Activated T-helper 1 cell treated with anti-CD3 and anti-CD28 coated beads, Interleukin-2, amount 50 U/mL, for 16 hours (primary cell): ENCODE data around the gene FGF12.

ENCODE experiments used
- DNase-seq, 2 donors: peaks; one replicate each; pipeline ENCODE4 v3.0.0-alpha.2; 2020; ENCODE audit warnings: low read depth in 1 of 2, low spot score in 1 of 2

FGF12 gene

GRCh38 chr3:192207651-192208050 lies 519.7 kb downstream of the FGF12 start:
- DNase-seq = no peak

- DNase-seq = no peak
Observed at GRCh38 chr3:192207239-192207638, 520.1 kb downstream of the FGF12 start.

GRCh38 chr3:192194085-192194484 lies 533.3 kb downstream of the FGF12 start:
- DNase-seq = no peak

DNA sequence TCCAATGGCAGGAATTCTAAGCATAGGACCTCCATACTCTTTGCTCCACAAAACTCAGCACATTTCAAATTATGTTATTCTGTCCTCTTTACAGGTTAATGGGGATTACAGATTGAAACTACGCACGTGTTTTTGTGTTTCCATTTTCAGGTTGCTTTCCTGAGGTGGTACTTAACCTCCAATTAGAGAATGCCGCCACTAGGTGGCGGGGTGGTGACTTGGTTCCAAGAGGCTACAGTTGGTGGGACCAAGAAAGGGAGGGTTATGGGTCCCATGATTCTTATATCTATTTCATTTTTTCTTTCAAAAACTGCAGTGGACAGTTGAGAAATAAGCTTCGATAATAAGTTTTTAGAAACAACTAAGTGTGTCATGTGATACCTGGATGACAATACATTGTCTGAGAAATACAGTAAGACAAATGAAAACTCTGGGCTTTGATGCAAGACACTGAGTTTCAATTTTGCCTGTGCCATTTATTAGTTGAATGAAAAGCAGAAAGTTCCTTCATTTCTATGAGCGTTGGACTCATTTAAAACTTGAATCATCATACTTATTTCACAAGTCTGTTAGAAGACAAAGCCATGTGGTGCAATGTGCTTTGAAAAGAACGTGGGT lies 539.0 kb downstream of the FGF12 start:
- no peak for DNase-seq

DNA sequence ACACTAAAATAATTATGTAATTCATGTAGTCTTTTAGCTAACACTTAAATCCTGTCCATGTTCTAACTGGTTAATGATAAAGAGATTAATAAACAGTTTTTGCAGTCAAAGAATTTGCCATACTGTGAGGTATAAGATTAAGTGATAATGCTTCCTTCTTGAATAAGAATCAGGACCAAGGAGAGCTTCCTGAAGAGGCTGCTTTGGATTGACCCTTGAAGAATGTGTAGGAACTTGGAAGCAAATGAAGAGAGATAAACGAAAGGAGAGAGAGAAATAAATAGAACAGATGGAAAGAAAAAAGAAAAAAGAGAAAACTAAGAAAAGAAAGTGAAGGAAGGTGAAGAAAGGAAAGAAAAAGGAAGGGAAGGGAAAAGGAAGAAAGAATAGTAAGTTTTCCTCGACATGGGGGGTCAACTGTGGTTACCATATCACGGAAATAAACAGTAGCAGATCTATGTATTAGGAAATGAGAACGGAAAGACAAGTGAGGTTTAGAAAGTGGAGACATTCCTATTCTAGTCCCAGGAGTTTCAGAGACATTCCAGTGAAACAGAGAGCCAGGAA lies 539.8 kb downstream of the FGF12 start:
- no peak for DNase-seq

GRCh38 chr3:192186498-192186897 lies 540.8 kb downstream of the FGF12 start:
- no peak for DNase-seq

GRCh38 chr3:192186045-192186444 lies 541.3 kb downstream of the FGF12 start:
- no peak for DNase-seq

DNA sequence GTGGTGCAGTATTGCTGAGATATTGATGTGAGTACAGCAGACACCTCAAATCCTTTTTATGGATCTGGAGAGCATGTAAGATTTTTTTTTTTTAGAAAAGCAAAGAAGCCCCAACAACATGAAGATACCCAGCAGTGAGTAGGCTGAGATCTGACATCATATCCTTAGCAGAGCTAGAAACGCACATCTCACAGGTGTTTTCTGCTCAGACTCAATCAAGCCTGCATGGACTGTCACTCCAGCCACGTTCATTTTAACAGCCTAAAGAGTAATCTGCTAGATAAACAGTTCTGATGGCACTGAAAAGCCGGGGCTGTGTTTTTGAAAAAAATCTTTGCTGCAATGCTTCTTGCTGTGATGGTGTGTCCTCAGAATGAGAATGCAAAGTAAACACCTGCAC lies 544.2 kb downstream of the FGF12 start:
- DNase-seq = no peak

GRCh38 chr3:192181151-192181550 lies 546.2 kb downstream of the FGF12 start:
- no peak for DNase-seq

DNA sequence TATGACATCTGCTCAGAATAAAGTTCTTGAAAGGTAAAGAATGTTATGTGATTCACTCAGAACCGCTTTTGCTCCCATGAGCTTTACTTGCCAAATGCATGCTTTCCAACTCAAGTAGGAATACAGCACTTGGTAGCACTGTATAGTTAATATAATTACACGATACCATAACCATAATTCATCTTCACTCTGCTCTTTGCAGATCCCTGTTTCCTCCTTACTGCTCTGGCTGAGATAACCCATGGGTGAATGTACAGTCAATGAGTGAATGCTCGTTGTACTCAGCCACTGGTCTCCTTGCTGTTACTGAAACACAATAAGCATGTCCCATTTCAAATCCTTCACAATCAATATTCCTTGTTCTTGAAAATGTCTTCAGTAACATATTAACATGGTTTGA lies 550.0 kb downstream of the FGF12 start:
- DNase-seq = no peak

DNA sequence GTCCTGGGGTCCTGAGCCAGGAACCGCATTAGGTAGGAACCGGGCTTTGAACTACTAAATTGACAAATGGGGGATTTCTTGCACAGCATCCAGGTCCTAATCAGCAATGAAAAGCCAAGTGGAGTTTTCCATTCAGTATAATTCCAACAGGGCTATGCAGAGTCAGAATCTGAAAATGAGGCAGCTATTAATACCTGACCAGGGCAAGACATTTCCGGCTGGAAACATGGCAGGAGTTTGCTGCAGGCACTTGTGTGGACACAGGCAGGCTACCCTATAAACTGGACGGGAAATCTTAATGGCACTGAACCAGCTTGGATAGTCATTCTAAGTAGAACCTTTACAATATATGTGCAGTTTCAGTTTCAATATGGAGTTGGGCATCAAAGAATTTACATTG lies 553.1 kb downstream of the FGF12 start:
- no peak for DNase-seq

DNA sequence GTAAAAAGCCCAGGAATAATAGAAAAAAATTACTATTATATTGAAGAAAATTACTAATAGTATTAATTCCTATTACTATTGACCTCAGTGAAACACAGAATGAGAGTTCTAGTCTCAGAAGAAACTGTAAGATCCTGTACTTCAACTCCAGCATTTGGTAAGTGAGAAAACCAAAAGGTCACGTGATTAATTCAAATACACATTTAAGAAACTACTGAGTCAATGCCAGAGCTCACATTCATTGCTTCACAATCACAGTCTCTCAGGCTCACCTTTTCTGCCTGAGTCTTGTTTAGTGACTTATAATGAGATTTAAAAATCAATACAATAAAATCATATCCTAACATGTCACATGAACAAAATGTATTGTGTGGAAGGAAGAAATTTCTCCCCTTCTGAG lies 556.1 kb downstream of the FGF12 start:
- no peak for DNase-seq

DNA sequence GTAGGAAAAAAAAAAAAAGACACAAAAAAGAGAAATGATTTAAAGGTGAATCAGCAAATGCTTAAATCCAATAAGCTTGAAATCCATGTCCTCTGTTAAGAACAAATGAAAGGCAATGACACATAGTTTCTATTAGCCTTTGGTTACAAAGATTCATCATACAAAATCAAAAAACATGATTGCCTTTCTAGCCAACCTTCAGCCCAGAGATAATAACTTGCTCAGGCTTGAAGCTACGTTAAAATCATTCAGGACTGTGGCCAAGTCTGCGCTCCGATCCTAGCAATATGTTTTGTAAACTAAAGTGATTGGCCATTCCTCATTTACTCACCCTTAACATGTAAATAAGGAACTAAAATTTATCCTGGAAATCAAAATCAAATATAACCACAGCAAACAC lies 556.7 kb downstream of the FGF12 start:
- no peak for DNase-seq

DNA sequence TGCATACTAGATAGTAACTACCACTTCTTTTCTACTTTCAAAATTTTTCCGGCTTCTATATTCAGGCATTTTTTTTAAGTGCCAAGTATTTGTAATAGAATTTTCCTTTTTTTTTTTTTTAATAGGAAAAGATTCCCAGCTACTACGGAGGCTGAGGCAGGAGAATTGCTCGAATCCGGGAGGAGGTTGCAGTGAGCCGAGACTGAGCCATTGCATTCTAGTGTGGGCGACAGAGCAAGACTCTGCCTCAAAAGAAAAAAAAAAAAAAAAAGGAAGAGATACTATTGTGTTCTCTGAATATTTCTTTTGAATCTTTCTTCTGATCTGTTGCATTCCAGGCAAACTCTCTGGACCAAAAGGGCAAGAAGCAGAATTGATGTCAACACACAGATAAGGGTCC lies 557.3 kb downstream of the FGF12 start:
- DNase-seq = no peak

DNA sequence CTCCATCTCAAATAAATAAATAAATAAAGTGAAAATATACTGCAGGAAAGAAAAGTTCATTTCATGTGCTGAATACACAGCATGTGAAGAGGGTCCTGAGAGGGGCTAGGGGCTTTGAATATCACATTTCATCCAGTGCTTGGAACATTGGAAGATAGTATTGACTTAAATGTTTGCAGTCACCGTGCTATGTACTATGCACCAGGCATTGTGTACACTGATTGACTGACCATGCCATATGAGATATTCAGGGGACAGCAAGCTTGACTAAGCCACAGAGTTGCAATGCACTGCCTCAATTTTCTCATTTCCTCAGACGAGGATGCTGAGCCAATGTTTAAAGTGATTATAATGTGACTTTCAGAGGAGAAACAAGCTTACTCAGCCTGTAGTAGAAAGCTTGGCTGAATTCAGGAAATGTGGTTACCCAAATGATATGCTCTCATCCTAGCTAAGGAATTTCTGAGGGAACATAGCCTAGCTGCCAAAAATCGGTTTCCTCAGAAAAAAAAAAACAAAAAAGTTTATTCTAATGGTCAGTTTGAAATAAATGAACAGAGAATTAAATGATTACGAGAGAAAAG lies 557.9 kb downstream of the FGF12 start:
- DNase-seq = no peak

DNA sequence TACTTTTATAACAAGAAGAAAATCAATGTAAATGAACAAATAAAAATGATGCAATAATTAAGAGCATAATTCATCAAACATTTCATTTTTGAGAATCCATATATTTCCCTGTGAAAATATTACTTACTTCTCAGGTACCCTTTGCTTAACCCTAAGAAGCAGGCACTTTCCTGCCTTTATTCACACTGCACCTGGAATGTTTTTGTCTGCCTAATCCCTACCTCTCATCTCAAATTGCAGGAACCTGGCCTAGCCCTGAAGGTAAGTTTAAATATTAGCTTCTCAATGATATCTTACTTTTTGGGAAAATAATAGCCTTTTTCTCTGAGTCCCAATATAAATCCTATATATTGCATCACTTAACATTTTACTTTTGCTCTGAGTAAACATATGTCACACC lies 559.1 kb downstream of the FGF12 start:
- no peak for DNase-seq

DNA sequence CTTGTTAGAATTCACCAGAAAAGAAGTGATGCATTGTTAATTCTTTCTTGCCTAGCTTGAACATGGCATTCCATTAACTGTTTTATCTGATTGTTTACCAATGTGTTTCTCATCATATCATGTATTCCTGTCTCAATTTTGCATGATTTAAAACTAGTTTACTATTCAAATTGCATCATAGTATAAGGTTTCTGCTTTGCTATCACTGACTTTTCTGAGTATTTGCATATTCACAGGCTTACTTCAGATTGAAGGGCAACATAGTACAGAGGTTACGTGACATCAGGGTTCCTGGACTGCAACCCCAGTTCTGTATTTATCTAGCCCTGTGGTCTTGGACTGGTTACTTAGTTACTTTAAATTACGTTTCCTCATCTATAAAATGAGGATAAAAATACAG lies 561.8 kb downstream of the FGF12 start:
- DNase-seq = no peak

- DNase-seq = no peak
Observed at GRCh38 chr3:192161661-192162060, 565.7 kb downstream of the FGF12 start.

GRCh38 chr3:192156382-192156781 lies 571.0 kb downstream of the FGF12 start:
- no peak for DNase-seq

GRCh38 chr3:192155194-192155593 lies 572.1 kb downstream of the FGF12 start:
- no peak for DNase-seq

DNA sequence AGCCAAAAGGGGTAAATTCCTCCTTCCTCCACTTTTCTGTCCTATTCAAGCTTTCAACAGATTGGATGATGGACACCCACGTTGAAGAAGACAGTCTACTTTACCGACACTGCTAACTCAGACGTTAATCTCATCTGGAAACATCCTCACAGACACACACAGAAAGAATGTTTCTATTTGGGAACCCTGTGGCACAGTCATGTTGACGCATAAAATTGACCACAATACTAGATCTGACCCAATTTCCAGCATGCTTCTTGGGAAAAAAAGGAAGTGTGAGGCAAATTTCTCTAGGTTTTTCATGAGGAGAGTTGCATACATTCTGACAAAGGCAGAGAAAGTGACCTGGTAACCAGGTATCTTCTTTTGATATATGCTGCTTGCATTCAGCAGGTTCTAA lies 594.1 kb downstream of the FGF12 start:
- no peak for DNase-seq

DNA sequence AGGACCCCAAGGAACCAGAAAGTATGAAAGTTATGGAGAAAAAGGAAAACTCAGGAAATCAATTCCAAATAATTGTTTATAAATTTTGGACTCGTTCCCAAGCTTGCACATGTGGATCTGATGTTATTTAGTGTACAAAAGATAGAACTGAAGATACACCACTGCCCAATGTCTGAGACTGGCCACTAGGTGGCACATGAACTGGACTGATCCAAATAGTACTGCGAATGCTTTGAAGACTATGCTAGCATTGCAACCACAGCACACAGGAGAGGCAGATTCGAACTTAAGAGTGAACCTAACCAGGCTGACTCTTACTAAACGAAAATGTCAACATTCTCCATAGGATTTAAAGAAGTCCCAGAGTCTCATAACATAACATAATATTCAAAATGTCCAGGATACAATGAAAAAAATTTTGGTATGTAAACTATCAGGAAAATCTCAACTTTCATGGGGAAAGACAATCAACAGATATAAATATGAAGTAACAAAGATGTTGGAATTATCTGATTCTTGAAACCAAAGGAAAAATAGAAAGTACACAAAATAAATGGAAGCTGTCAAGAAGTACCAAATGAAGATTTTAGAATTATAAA lies 596.7 kb downstream of the FGF12 start:
- DNase-seq = no peak

DNA sequence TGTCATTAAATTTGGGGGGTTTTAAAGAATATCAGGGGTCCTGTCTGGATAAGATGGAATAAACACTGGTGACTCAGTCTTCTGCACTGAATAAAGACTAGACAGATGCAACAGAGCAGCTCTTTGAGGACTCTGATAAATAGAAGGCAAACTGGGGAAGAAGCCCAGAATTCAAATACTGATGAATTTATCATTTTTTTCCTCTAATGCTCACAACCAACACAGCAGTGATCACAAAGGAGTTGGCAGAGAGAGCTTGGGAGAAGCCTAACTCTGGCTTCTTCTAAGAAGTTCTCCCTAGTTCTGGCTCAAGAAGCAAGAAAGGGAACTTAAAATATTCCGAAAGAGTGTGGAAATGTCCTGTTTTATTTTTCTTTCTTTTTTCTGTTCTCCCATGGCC lies 597.8 kb downstream of the FGF12 start:
- no peak for DNase-seq
